ENCODE measurements around the gene SYNPO2.

SYNPO2 gene

DNA sequence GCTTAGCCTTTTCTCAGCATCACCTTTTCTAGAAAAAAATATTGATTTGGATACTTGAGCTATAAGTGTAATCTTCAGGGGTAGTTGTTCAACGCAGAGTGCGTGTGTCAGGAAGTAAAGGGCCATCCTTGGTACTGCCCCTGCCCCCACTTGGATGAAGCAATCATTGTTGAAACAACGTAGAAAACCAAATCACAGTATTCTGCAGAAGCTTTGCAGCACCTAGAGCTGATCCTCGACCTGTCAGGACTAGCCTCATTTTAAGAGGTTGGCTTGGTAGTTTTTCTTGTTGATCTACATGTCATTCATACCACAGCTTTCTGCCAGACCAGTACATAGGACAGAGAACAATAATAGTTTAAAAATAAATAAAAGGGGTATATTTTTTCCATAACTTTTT is 181.6 kb downstream of the SYNPO2 start:
- DNase-seq = no peak

DNA sequence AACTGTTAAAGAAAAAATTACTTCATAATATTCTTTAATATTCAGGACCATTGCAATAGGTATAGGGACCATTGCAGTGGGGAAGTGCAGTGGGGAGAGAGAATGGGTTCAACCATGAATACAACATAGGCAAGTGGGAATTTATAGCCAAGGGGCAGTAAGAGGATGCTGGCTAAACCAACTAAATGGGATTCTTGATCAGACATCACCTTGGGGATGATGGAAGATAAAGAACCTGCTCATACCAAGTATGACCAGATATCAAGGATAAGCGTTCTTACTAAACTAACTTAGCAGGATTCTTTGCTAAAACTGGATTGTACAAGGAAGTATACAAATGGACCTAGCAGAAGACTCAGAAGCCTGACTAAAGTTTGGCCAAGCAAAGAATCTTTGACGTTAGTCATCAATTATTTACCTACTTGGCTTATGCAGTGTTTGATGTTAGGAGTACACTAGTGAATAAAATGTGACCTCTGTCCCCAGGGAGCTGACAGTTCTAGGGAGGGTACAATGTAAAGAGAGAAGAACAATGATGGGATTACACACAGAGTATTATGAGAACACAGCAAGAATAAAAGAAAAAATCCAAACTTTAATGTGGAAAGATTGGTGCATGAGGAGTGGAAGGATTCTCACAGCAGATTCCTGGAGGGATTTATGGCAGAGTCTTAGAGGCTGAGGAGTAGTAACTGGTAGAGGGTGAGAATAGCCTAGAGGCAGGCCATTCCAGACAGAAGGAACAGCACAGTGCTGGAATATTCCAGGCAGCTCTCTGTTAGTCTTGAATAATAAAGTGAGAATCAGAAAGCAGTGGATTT is 192.3 kb downstream of the SYNPO2 start:
- peak; percentile 62 for DNase-seq

DNA sequence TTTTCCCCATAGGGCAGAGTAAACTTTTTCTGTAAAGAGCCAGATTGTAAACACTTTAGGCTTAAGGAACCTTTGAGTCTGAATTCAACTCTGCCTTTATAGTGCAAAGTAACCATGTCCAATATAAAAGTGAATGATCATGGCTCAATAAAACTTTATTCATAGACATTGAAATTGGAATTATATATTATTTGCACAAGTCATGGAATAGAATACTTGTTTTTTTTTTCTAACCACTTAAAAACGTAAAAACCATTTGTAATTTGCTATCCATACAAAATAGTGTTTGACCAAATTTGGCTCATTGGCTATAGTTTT is 192.8 kb downstream of the SYNPO2 start:
- no peak for DNase-seq

DNA sequence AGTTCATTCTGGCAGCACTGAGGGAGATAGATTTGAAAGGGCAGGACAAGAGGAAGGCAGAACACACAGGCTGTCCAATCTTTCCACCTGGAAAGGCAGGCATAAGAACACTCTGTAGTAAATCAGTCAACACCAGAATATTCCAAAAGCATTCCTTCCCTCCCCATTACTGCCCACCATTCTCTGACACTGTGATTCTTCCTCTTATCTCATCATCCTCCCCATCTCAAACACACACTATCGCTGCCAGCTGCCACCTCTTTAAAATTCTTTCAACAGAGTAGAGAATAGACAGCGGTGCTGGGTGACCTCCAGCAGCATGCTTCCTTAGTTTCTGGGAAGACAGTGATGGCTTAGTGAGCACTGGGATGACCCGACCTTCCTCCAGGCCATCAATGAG is 193.3 kb downstream of the SYNPO2 start:
- peak; percentile 71 for DNase-seq

DNA sequence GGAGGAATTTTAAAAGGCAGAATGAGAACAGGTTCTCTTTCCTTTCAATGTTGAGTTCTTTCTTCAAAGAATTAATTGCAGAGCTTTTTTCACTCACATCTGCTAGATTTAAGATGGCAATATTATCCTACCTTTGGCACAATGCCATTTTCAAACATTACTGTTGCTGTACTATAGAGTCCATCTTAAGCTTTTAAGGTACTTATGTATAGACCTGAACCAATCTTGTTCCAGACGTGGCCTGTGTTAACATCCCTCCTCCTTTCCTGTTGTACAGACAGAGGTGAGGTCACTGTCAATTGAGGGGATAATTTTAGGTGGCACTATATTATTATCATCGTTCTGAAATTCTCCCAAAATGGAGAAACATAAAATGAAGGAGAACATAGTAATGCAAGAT is 194.0 kb downstream of the SYNPO2 start:
- no peak for DNase-seq

DNA sequence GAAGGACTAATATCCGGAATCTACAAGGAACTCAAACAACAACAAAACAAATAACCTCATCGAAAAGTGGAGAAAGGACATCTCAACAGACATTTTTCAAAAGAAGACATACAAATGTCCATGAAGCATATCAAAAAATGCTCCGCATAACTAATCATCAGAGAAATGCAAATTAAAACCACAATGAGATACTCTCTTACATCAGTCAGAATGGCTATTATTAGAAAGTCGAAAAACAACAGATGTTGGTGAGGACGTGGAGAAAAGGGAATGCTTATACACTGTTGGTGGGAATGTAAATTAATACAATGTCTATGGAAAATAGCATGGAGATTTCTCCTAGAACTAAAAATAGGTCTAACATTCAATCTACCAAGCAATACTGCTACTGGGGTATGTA is 195.9 kb downstream of the SYNPO2 start:
- no peak for DNase-seq

DNA sequence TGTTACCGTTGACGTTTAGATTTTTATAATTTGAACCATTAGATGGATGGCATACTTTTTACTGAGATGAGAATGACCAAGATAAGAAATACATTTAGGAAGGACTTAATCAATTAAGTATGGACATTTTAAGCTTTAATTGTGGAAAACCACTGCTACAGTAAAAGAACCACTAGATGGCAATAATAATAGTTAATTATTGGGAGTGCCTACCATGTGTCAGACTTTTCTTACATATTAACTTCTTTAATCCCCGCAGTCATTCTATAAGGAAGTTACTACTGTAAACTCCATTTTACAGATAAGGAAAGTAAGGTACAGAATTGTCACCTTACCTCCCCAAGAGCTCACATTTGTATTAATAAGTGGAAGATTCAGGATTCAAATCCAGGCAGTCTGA is 198.5 kb downstream of the SYNPO2 start:
- no peak for DNase-seq

DNA sequence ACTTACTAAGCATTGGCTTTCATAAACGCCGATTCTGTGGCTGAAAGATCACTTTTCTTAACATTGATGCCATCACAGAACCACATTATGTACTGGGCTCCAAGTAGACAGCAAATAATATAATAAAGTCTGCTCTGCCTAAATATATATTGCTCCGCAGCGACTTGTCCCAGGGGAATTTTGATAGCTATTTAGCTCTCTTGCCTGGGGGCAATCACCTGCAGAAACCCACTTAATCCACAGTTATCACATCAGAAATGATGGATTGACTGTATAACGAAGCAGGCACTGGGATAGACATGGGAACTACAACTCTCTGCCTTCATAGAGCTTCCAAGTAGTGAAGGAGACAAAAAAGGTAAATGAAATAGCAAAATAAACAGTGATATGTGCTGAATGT is 199.0 kb downstream of the SYNPO2 start:
- no peak for DNase-seq

DNA sequence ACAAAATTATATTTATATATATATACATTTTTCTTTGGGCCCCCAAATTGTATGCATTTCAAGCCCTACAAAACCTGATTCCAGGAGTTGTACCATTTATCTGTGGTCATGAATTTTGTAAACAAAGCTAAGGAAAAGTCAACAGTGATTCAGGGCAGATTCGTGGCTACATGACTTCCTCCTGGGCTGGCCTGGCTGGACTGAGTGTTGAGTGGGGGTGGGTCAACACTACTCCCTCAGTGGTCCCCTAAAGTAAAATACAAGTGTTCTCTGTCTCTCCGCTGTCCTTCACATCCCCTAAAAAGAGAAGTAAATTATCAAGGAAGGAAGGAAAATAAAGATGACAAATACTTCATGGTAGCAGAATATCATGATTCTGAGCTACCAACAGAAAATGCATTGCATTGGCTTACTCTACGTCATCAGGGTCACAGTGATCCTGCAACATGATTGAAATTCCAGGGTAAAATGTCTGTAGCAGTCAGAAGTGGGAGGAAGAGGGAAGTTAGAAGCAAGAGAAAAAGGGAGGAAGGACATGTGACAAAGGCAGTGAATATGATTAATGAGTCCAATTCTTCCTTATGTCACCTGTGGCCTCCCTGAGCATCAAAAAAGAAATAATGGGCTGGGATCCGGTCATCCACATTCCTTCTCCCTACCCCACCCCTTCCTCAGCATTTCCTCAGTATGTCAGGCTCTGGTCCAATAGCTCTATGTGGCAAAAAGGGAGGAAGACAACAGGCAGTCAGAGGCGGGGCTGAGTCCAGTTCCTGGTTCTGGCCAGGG is 204.6 kb downstream of the SYNPO2 start:
- no peak for DNase-seq

DNA sequence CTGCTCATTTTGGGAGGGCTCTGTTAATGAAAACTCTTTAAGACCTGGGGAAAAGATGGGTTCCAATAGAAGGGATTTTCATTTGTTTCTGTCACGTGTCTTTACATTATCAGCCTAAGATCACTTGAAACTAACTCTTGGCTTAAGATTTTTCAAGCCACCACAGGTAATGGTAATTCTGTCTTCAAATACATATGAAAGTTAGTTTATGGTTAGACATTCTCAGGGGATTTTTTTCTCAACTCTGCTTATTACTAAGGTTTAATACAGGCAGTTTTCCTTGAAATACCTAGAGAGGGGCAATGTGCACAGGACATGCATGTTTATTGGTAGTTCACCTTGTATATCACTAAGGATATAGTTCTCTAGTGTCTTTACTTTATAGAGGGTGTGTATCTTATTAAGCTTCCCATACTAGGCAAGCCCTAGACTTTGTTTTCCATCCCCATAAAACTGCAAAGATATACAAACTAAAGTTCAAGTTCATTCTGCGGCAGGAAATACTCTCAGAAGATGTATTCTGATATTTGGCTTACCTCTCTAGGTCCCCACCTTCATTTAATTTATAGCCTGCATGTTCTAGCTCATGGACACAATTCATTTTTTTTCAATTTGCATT is 208.7 kb downstream of the SYNPO2 start:
- DNase-seq = no peak

DNA sequence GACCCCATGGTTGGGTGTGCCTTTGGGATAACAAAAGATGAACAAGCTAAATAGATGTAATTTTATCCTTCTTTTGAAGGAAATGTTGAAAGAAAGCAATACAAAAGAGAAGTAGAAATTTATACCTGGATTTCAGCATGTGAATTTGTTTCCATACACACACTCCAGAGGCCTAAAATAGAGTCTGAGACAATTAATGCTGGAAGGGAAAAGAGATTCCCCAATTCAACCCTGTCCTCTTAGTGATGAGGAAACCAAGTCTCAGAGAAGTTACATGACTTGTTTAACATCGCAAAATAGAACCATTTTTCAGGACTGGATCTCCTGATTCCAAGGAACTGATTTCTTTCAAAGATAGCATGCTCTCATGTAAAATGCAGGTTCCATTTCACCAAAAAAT is 209.7 kb downstream of the SYNPO2 start:
- DNase-seq = no peak

DNA sequence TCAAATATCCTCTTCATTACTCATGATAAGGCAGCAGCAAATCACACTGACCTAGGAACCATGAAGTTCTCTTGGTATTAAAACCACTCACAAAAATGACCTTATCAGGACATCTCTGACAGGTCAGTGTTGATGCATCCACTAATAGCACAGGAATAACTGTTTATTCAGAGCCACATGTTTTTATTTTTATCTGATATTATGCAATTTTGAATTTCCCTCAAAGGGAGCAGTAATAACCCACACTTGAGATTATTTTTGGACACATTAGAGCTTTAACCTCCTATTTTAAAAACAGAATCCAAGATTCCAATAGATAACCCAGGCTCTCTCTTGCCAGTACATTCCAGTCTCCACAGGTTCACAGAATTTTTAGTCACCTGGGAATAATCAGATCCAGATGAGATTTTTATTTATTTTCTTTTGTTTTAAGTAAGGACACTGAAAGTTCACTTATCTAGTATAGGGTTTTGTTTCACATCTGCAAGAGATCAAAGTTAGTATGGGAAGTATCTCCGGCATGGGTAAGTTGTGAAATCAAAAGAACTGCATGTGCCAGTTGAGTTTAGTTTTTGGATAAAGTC is 210.7 kb downstream of the SYNPO2 start:
- DNase-seq = no peak

DNA sequence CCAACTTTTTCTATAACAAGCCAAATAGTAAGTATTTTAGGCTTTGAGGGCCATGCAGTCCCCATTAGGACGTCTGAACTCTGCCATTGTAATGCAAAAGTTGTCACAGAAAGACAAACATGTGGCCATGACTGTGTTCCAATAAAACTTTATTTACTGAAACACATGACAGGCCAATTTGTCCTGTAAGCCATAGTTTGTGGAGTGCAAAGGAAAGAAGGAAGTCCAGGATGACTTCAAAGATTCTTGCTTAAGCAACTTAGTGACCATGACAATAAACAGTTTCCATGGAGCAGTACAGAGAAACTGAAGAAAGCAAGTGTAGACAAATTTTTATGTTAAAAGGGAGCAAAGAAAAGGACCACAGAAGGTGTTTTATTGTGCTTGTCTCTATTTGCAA is 212.0 kb downstream of the SYNPO2 start:
- no peak for DNase-seq

DNA sequence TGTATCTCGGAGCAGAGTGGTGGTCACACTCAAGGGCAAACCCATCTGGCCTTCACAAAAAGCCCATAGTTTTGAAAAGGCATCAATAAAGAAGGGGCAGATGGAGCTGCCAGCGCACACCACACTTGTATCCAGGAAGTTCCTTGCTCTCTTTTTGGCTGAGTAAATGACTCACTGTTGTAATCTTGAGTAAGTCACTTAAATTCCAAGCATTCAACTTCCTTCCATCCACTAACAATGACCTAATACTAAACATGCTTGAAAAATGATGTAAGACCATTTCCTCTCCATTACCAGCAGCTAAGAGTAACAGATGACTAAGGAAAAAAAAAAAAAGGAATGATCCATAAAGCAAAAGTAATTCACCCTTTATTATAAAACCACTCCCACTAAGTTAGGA is 214.6 kb downstream of the SYNPO2 start:
- DNase-seq = peak; percentile 76

DNA sequence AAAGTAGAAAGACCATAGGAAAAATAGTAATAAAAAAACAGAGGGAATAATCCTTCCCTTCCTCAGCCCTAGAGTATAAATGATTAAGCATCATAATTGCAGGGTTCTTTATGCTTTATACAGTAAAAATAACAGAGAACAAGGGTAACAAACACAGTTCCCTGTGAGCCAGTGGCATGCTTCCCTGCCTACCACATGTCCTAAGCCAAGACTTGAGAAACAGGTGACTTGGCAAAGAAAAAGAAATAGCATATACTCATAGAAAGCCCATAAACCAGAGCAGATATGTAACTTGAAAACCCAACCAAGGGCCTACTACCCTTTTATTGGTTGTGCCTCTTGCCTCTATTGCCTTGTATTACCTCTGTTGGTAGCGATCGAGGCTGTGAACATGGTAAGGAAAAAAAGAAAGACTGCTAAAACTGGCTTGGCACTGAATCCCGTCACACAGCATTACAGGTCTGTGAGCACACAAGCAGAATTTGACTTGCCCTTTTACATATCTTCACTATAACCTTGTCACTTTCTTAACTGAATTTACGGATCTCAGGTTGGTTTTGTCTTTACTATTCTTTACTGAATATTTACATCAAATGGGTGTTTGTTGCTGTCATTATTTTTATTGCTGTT is 216.1 kb downstream of the SYNPO2 start:
- no peak for DNase-seq

DNA sequence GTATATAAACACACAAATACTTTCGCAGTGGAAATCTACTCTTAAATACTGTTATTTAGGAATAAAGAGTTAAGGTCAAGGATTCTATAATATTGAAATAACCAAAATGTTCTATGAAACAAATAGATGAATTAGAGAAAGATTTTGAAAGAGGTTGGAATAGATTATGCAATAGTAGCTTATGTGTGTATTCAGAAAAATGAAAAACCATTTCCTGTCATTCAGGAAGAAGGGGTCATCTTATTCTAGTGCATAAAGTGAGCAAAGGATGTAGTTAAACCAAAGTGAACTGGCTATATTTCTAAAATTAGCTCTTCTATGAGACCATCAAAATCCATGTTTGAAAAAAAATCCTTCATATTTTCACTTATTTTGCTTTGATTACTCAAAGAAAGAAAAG is 217.0 kb downstream of the SYNPO2 start:
- DNase-seq = no peak

DNA sequence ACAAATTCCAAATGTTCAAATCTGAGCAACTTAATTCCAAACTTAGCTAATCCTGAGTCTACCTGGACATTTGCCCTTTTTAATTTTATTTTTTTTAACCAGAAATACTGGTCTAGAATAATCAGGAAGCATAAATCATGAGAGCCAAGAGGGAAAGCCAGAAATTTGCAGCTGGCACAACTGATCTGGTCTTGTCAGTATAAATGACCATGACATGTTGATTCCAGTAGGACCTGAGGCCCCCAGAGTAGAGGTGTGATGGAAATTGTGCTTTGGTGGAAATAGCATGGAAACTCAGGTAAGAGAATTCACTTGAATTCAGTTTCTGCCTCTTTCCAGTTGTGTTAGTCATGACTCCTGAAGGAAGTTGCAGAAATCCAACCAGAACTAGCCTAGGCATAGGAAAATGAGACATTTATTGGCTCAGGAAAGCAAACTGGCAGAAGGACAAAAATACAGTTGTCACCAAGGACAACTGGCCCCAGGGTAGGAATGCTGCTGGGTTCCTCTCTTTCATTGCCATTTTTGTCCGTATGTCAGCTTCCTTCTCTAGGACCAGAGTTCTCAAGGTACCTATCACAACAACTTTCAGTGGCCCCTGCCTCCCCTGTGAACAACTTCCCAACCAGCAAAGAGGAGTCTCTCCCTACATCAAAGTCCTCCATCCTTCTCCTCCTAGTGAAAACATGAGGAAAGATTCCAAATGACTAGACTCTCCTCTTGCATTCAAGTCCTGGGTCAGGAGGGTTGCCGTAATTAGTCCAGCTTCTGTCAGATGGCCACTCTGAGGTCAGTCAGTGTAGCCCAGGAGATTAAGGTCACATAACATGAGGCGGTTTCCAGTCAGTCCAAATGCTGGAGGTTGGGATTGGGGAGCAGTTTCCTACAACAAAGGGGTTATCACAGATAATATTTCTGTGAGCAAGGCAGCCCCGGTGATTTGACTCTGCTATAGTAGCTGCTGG is 217.7 kb downstream of the SYNPO2 start:
- DNase-seq = peak; percentile 50

DNA sequence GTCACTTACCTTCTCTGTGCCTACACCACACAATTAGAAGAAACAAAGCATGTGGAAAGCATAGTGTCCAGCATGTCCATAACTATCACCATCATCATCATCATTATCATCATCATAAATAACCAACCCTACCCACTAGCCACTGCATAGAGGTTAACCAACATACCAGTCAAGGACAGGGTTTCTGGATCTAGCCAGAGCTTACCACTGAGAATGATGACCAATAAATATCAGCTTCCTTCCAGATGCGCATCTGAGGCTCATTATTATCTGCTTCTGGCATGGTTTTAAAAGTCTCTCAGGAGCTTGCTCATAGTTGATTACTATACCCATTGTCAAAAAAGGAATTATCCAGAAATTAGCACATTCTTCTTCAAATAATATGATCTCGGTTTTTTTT is 221.5 kb downstream of the SYNPO2 start:
- no peak for DNase-seq
